ENCODE results near the gene SLIT3.

DNA sequence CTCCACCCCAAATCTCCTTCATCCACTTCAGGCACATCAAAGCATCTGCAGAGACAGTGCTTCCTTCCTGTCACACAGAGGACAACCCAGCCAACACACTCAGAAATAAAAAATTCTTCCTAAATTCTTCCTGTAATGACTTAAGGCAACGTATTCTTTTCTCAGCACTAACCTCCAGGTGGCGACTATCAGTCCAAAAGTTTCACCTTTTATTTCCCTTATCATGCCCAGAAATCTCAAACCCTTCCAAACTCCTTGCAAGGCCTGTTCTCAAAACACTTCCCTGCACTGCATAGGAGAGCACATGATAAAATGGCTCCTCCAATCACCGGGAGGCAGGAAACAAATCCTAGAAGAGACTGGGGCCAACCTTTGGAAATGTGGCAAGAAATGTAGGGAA lies 35.1 kb downstream of the SLIT3 start:
- TF ChIP-seq CTCF (IDR thresholded peaks at IDR 0.05) (no peak), POLR2A (IDR thresholded peaks at IDR 0.05) (no peak)
